HG02798 (cell line): ENCODE measurements around the gene SRSF3.
A peak's percentile ranks its signal among the peaks of the same experiment; 100 is the strongest.
"Not testable (repeated sequence)": the region's sequence is repeated elsewhere in the genome, so short reads cannot be mapped to it uniquely, and the experiment has no call there.

Experiments
- ATAC-seq: cut with Tn5 transposase; IDR thresholded peaks from one replicate; pipeline ENCODE4 v1.9.1; 2021; ENCODE audit warnings: mild to moderate bottlenecking; ENCODE audit not compliant: unreplicated experiment, poor library complexity

Gene SRSF3

DNA sequence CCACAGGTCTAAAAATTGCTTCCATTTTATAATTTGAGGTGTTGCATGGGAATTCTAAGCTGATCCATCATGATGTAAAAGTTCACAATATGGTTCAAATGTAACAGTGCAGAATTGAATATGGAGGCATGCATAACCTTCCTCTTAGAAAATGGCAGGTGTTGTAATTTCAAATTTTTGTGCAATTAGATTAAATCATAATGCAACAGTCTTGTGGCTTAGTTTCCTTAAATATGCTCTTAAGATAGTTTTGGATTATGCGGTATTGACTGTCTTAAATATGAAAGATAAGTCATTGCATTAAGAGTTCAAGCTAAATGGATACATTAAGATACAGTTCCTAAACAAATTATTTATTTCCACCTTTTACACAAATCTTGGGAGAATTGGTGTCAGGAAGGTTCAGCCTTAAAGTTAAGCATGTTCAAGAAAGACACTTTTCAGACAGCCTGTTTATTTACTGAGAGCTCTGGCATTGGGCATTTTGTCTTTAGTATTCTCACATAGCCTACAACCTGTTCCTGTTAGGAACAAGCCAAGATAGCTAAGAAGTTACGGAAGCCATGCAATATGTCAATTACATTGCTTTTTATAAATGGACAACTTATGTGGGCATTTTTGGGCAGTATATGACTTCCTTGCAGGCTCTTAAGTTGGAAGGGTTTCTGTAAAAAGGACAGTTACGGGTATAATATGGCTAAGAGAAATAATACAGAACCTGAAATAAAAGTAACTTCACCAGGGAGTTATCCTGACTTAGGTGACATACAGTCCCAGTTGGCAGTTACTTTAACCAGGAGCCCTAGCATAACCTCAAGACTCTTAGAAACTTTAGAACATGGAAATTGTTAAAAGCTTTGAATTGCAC is 9.3 kb downstream of the SRSF3 start:
- ATAC-seq, result no peak

- ATAC-seq, result no peak
These were observed 10.2 kb downstream of the SRSF3 start for GRCh38 chr6:36604090-36605060.

- ATAC-seq, result no peak
These were observed 11.0 kb downstream of the SRSF3 start for GRCh38 chr6:36605143-36605542.

GRCh38 chr6:36605560-36606391 is 11.6 kb downstream of the SRSF3 start:
- no peak for ATAC-seq

DNA sequence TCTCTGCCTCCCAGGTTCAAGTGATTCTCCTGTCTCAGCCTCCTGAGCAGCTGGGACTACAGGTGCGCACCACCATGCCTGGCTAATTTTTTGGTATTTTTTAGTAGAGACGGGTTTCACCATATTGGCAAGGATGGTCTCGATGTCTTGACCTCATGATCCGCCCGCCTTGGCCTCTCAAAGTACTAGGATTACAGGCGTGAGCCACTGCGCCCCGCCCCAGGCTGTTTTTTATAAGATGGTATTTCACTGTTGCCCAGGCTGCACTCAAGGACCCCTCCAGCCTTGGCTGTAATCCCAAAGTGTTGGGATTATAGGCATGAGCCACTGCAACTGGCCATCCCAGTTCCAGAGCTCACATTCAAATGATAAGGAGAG is 13.1 kb downstream of the SRSF3 start:
- not testable (repeated sequence) for ATAC-seq

DNA sequence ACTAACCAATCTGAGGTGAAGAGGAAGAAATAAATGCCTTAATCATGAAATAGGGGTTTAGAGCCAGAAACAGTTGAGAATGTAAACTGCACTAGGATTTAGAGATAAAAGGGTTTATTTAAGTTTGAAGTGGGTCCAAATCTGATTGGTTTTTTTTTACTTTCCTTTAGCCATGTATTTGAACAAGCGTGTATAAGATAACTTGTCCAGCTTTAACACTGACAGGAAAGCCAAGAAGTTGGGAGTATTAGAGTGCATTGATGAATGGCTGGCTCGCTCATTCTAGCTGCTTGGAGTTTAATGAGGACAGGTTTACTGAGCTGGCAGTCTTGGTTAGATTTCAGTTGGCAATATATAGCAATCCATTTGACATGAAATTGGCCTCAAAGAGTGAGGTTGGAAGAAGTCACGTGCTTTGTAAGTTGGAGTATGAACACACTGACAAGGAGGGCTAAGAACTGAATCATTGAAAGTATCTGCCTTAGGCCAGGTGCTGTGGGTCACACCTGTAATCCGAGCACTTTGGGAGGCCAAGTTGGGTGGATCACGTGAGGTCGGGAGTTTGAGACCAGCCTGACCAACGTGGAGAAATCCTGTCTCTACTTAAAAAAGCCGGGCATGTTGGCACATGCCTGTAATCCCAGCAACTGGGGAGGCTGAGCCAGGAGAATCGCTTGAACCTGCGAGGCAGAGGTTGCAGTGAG is 13.7 kb downstream of the SRSF3 start:
- no peak for ATAC-seq

GRCh38 chr6:36608788-36609563 is 14.8 kb downstream of the SRSF3 start:
- ATAC-seq, result no peak

- peak; percentile 37 for ATAC-seq
These were observed 15.4 kb downstream of the SRSF3 start for GRCh38 chr6:36609582-36609981.

DNA sequence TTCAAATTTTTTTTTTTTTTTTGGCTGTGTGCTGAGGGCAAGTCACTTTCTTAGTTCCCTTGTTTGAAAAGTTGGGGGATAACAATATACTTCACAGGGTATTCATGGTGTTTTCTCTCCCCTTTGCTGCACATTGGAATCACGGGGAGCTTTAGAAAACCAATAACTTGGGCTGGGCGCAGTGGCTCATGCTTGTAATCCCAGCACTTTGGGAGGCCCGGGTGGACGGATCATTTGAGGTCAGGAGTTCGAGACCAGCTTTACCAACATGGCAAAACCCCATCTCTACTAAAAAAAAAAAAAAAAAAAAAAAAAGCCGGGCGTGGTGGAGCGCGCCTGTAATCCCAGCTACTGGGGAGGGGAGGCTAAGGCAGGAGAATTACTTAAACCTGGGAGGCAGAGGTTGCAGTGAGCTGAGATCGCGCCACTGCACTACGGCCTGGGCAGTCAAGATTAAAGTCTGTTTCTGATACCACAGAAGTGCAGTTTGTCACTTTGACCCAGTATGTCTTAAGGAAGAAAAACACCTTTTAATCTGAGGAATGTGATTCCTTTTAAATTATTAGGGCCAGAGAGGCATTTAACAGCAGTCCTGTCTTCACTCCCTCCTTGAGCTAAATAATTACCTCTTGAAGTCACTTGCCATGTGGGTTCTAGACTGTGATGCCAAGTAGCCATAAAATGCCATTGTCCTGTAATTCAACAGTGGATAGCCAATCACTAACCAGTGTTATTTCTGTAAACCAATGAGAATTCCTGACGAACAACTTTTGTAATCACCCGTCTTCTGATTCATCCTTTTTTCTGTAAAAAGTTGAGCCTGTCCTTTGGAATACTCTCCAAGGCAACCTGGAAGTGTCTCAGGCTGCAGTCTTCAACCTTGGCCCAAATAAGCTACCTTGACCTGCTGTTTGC is 16.1 kb downstream of the SRSF3 start:
- ATAC-seq, result no peak

DNA sequence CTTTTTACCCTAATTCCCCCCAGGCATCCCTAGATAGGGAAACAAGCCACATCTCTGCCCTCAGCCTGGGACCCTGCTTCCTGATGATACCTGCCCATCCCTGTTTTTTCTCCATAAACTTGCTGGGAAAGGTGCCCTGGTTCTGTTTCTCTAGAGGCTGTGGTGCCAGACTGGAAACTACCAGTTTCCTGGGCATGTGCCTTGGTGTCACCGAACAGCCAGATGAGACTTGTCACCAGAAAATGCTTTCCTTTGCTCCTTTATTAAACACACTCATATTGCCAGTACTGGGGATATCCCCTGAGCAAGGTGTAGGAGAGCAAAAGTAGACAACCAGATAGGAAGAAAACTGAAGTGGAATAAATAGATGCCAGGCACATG is 16.8 kb downstream of the SRSF3 start:
- no peak for ATAC-seq

DNA sequence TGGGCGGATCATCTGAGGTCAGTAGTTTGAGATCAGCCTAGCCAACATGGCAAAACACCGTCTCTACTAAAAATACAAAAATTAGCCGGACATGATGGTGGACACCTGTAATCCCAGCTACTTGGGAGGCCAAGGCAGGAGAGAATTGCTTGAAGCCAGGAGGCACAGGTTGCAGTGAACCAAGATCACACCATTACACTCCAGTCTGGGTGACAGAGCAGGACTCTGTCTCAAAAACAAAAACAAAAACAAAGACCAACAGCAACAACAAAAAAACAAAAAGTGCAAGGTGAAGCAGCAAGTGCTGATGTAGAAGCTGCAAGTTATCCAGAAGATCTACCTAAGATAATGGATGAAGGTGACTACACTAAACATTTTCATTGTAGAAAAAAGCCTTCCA is 17.5 kb downstream of the SRSF3 start:
- ATAC-seq, result not testable (repeated sequence)

DNA sequence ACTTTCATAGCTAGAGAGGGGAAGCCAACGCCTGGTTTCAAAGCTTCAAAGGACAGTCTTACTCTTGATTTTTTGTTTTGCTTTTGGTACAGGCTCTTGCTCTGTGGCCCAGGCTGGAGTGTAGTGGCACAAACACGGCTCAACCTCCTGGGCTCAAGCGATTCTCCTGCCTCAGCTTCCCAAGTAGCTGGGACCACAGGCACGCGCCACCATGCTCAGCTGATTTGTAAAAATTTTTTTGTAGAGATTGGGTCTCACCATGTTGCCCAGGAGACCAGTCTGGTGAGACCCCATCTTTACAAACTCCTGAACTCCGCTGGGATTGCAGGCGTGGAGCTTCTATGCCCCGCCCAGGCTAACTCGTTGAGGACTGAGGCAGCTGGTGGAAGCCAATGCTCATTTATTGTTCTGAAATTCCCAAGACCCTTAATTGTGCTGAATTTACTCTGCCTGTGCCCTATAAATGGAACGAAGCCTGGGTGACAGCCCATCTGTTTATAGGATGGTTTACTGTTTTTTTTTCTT is 18.0 kb downstream of the SRSF3 start:
- ATAC-seq, result no peak

GRCh38 chr6:36613200-36613995 is 19.2 kb downstream of the SRSF3 start:
- no peak for ATAC-seq

GRCh38 chr6:36615018-36615761 is 21.0 kb downstream of the SRSF3 start:
- ATAC-seq, result peak; percentile 46

GRCh38 chr6:36616893-36617521 is 22.8 kb downstream of the SRSF3 start:
- ATAC-seq, result no peak
